ENCODE measurements around the gene CDH23.

CDH23 gene

GRCh38 chr10:71575934-71576801, 179.4 kb downstream of the CDH23 start:
- Mint-ChIP-seq H3K9me3 (no peaks in the 10 kb centered on the region), H3K4me1 (ENCODE audit: low read depth) (no peaks in the 10 kb centered on the region), H3K27ac (no peak overlapping the region), H3K4me3 (no peak overlapping the region), H3K36me3 (ENCODE audit: low read depth) (no peaks in the 10 kb centered on the region), H3K27me3 (no peaks in the 10 kb centered on the region)
- DNase-seq = no peak

DNA sequence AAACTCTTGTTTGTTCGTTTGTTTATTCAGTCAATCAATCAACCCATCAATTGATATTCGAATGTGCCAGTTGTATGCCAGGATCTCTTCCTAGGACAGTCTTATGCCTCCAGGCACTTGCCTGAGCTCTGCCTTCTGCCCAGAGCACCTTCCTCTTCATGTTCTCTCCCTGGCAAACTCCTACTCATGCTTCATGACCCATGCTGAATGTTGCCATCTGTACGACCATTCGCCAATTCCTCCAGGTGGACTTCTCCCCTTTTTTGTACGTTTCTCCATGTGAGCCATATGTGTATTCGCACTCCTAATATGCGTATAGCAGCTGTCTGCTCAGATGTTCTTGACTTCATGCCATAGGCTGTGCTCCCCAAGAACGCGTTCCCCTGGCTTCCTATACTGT, 180.1 kb downstream of the CDH23 start:
- Mint-ChIP-seq H3K27me3 (no peaks in the 10 kb centered on the region), H3K9me3 (no peaks in the 10 kb centered on the region), H3K4me3 (no peak overlapping the region), H3K36me3 (ENCODE audit: low read depth) (no peaks in the 10 kb centered on the region), H3K4me1 (ENCODE audit: low read depth) (no peaks in the 10 kb centered on the region), H3K27ac (no peak overlapping the region)
- DNase-seq = no peak

DNA sequence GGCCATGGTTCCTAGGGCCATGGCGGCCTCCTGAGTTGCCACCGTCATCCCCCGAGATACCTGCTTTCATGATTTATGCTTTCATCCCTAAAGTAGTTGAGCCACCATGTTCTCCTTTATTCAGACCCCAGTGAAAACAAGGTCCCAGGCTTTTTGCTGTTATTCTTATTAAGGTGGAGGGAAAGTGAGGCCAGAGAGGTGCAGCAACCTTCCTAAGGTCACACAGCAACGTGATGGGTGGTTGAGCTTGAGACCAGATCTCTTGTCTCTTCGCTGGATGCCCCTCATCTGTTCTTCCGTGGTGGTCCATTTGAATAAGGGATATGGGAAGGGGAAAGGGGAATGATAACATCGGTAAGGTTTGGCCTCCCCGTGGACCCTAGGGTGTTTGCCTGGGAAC, 180.6 kb downstream of the CDH23 start:
- Mint-ChIP-seq H3K9me3 (no peaks in the 10 kb centered on the region), H3K27ac (no peak overlapping the region), H3K27me3 (no peaks in the 10 kb centered on the region), H3K36me3 (ENCODE audit: low read depth) (no peaks in the 10 kb centered on the region), H3K4me3 (no peak overlapping the region), H3K4me1 (ENCODE audit: low read depth) (no peaks in the 10 kb centered on the region)
- no peak for DNase-seq

- DNase-seq = no peak
- Mint-ChIP-seq H3K27me3 (no peaks in the 10 kb centered on the region), H3K9me3 (no peaks in the 10 kb centered on the region), H3K4me3 (no peak overlapping the region), H3K27ac (no peak overlapping the region), H3K4me1 (ENCODE audit: low read depth) (no peaks in the 10 kb centered on the region), H3K36me3 (ENCODE audit: low read depth) (no peaks in the 10 kb centered on the region)
Measured at GRCh38 chr10:71578069-71578468, 181.3 kb downstream of the CDH23 start.

- Mint-ChIP-seq H3K9me3 (no peaks in the 10 kb centered on the region), H3K36me3 (ENCODE audit: low read depth) (no peaks in the 10 kb centered on the region), H3K27me3 (no peaks in the 10 kb centered on the region), H3K27ac (no peak overlapping the region), H3K4me3 (no peak overlapping the region), H3K4me1 (ENCODE audit: low read depth) (no peaks in the 10 kb centered on the region)
- DNase-seq = no peak
Measured at GRCh38 chr10:71579668-71580067, 182.9 kb downstream of the CDH23 start.

DNA sequence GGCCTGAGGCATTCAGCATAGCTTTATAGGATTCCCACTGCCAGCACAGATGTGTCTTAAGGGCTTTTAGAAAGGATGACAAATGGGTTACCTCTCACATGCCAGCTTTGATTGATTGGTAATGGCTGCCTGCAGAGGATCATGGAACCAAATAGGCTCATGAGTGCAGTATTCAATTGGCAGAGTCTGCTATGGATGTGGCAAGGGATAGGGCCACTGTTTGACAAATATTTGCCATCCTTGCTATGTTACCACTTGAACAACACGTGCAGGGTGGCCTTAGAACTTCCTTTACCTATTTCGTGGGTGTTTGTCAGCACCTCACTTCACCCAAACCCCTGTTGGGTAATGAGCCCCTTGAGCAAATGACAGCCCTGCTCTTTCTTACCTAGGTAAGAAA, 183.7 kb downstream of the CDH23 start:
- Mint-ChIP-seq H3K4me1 (ENCODE audit: low read depth) (no peaks in the 10 kb centered on the region), H3K27me3 (no peaks in the 10 kb centered on the region), H3K9me3 (no peaks in the 10 kb centered on the region), H3K4me3 (no peak overlapping the region), H3K36me3 (ENCODE audit: low read depth) (no peaks in the 10 kb centered on the region), H3K27ac (no peak overlapping the region)
- DNase-seq = no peak

DNA sequence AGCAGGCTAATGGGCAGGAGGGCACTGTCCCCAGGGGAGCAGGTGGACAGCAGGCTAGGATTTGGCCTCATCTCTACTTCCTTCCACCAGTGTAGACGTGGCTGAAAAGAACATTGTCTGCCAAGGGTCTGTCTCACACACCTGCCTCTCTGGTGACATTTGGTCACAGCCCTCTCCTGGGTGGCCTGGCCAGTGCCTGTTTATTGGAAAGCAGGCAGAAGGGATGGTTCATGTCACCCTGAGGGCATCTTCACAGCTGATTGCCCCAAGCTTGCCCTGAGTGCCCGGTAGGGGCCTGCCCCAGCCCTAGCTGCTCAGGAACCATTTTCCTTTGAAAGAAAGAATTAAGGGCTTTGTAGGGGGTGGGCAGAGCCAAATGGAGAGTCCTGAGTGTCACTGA, 184.2 kb downstream of the CDH23 start:
- Mint-ChIP-seq H3K36me3 (ENCODE audit: low read depth) (no peaks in the 10 kb centered on the region), H3K4me3 (no peak overlapping the region), H3K4me1 (ENCODE audit: low read depth) (no peaks in the 10 kb centered on the region), H3K27ac (no peak overlapping the region), H3K27me3 (no peaks in the 10 kb centered on the region), H3K9me3 (no peaks in the 10 kb centered on the region)
- DNase-seq = no peak

DNA sequence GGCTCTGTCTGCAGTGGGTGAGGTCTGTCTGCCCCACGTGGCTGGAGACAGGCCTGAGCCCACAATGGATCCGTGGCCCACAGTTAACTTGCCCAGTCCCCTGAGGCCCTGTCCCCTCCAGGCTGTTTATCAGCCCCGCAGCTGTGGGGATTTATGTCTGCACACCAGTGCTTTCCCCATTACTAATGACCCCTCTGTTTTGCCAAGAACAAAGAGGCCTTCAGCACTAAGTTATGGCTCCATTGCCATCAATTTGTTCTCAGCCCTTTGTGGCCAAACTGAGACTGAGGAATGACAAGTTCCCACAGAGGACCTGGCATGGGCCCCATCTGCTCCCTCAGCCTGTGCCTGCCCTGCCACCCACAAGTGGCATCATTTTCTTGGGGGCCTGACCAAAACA, 184.7 kb downstream of the CDH23 start:
- H3K9me3 Mint-ChIP-seq = no peaks in the 10 kb centered on the region

GRCh38 chr10:71582019-71582418, 185.3 kb downstream of the CDH23 start:
- Mint-ChIP-seq H3K4me1 (ENCODE audit: low read depth) (no peaks in the 10 kb centered on the region), H3K27ac (no peak overlapping the region), H3K27me3 (no peaks in the 10 kb centered on the region), H3K4me3 (no peak overlapping the region), H3K36me3 (ENCODE audit: low read depth) (no peaks in the 10 kb centered on the region), H3K9me3 (no peaks in the 10 kb centered on the region)
- no peak for DNase-seq

More for the DNA sequence above, 184.7 kb downstream of the CDH23 start:
- H3K4me1 Mint-ChIP-seq (ENCODE audit: low read depth) = no peaks in the 10 kb centered on the region
- no peaks in the 10 kb centered on the region for H3K27me3 Mint-ChIP-seq
- H3K27ac Mint-ChIP-seq = no peak overlapping the region
- H3K36me3 Mint-ChIP-seq (ENCODE audit: low read depth) = no peaks in the 10 kb centered on the region
- no peak overlapping the region for H3K4me3 Mint-ChIP-seq
- no peak for DNase-seq

DNA sequence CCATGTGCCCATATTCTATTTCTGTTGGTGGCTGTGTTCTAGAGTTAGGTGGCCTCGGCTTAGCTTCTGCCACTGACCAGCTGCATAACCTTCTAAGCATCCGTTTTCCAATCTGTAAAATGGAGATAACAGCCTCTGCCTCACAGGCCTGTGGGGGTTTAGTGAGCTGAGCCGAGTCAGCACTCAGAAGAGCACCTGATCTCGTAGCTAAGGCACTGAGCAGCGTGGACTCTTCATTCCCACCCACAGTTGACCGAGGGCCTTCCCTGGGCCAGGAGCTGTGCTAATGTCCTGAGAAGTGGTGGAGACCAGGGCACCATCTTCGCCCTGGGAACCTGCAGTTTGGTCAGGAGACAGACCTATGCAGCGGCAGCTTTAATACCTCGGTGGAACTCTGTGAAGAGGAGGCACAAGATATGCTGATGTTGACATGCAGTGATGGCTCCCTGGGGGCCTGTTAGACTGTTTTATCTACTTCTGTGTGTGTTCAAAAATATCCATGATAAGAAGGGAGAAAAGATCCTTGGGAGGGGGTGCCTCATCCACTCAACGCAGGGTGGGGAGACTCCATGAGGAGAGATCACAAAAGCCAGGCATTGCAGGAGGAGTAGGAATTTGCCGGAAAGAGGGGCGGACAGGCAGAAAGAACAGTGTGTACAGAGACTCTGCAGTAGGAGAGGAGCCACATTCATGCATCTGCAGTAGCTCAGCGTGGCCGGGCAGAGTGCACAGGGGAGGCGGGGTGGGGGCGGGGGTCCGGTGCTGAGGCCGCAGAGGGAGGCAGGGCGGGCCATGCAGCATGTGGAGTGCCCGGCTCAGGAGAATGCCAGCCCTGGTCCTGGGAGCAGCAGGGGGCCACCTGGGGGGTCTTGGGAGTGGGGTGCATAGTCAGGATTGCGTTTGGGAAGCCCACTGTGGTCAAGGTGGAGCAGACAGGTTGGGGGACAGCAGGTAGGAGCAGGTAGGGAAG, 186.1 kb downstream of the CDH23 start:
- Mint-ChIP-seq H3K36me3 (ENCODE audit: low read depth) (no peaks in the 10 kb centered on the region), H3K4me3 (no peak overlapping the region), H3K4me1 (ENCODE audit: low read depth) (no peaks in the 10 kb centered on the region), H3K9me3 (no peaks in the 10 kb centered on the region), H3K27ac (no peak overlapping the region), H3K27me3 (peaks cover 3% of the 10 kb centered on the region)
- no peak for DNase-seq

GRCh38 chr10:71584461-71584860, 187.7 kb downstream of the CDH23 start:
- no peaks in the 10 kb centered on the region for H3K4me1 Mint-ChIP-seq (ENCODE audit: low read depth)

GRCh38 chr10:71584902-71585563, 188.3 kb downstream of the CDH23 start:
- Mint-ChIP-seq H3K27ac (no peak overlapping the region), H3K36me3 (ENCODE audit: low read depth) (no peaks in the 10 kb centered on the region), H3K27me3 (peaks cover 7% of the 10 kb centered on the region), H3K4me1 (ENCODE audit: low read depth) (no peaks in the 10 kb centered on the region), H3K9me3 (no peaks in the 10 kb centered on the region), H3K4me3 (no peak overlapping the region)
- DNase-seq = no peak

More at GRCh38 chr10:71584461-71584860, 187.7 kb downstream of the CDH23 start:
- Mint-ChIP-seq H3K27ac (no peak overlapping the region), H3K9me3 (no peaks in the 10 kb centered on the region), H3K4me3 (no peak overlapping the region), H3K36me3 (ENCODE audit: low read depth) (no peaks in the 10 kb centered on the region), H3K27me3 (peaks cover 7% of the 10 kb centered on the region)
- DNase-seq = no peak

GRCh38 chr10:71585564-71586290, 189.0 kb downstream of the CDH23 start:
- H3K4me3 Mint-ChIP-seq = no peak overlapping the region
- H3K27ac Mint-ChIP-seq = no peak overlapping the region
- H3K9me3 Mint-ChIP-seq = no peaks in the 10 kb centered on the region
- no peaks in the 10 kb centered on the region for H3K36me3 Mint-ChIP-seq (ENCODE audit: low read depth)
- no peak for DNase-seq
- H3K4me1 Mint-ChIP-seq (ENCODE audit: low read depth) = no peaks in the 10 kb centered on the region
- H3K27me3 Mint-ChIP-seq = peaks cover 7% of the 10 kb centered on the region
